ENCODE measurements around the gene RASGRP3.

Gene RASGRP3

DNA sequence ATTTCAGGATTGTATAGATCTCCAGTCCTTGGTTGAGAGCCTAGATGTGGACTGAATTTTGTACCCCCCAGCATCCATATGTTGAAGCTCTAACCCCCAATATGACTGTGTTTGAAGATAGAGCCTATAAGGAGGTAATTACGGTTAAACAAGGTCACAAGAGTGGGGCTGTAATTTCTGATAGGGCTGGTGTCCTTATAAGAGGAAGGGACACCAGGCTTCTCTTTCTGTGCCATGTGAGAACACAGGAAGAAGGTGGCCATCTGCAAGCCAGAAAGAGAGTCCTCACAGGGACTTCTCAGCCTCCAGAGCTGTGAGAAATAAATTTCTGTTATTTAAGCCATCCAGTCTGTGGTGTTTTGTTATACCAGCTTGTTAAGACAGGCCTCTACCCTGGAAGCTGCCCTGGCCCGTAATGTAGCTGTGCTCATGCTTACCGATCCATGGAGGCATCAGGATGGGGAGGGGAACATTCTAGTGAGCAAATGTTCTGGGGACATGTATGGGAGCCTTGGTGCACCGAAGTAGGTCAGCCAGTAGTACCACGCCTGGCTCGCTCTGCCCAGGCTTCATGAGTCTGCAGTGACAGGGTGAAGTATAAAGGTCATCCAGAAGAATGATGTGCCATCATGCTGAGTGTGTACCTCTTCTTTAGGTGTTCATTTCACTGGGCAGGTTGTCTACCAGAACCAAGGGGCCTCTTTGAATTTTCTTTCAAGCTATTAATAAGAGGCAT is 16.1 kb downstream of the RASGRP3 start:
- DNase-seq (ENCODE audit: low read depth): no peak

DNA sequence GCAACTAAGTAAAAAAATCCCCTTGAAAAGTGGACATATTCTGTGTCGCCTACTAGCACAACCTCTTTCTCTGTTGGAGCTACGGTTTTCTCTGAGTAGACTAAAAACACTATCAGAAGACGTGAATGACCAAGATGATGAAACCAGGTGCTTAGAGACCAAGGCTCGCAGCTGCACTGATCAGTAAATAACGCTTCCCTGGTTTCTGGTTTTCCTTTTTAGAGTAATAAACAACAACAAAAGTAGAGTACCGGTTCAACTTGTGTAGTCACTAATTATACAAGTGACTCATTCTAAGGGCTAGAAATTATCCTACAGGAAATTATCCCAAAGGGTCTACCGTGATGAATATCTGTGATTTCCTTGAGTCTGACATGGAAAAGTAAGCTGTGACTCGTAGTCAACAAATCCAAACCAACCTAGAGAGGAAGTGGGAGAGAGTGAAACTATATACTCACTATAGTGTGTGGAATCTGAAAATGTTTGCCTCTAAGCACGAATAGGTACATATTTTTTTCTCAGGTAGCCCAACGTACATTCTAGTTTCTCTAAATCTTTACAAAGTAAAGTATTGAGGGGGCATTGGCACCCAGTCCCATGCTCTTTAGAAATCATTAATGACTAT is 17.8 kb downstream of the RASGRP3 start:
- DNase-seq (ENCODE audit: low read depth): no peak

DNA sequence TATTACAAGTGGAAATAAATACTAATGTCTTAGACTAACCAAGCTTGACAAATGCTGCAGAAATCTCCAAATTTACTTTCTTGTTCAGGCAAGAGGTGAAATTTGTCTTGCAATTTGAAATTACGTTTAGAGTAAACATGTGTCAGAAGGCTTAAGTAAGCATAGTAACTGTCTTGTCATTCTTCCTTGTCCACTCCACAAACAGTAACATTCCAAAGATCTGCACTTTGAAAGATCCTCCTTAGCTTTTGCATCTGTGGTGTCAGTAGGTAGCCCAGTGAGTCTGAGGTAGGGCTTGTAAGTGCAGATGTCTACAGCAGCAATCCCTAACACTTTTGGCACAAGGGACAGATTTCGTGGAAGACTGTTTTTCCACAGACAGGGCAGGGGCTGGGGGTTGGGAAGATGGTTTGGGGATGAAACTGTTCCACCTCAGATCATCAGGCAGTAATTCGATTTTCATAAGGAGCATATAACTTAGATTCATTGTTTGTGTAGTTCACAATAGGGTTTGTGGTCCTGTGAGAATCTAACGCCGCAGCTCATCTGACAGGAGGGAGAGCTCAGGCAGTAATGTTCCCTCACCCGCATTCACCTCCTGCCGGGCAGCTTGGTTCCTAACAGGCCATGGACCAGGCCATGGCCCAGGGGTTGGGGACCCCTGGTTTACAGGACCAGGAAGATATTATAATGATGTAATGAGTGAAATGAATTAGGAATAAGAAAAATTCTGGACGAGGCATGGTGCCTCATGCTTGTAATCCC is 18.6 kb downstream of the RASGRP3 start:
- DNase-seq (ENCODE audit: low read depth): no peak

DNA sequence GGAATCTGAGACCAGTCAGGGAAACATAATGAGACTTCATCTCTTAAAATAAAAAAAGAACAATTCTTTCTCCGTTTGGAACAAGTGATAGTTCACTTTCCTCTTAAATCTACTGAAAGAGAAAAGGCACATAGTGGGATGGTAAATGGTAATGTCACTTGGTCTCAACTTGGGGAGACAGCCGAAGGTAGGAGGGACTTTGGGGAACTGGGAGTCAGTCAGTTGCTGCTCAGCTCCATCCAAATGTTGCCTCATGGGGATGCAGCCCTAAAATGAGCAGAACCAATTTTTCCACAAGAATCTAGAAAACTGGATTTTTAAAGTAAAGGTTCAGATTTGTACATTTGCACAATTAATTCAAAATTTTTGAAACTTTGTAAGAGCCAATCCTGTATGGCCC is 19.2 kb downstream of the RASGRP3 start:
- DNase-seq (ENCODE audit: low read depth): no peak

DNA sequence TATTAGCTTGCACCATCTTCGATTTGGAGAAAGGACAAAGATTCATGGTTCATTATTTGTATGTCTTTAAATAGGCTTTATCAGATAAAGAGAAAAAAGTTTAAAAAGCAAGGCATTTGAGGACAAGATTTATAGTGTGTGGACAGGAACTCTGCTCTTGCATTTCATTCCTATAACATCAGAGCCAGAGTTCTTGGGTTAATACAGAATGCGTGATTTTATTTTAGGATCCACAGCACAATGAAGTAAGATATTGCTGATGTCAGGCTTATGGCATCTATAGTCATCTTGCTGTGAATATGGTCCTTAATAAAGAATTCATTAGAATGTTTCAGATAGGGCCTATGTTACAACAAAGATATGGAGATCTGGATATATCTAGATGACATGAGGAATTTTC is 19.7 kb downstream of the RASGRP3 start:
- DNase-seq (ENCODE audit: low read depth): no peak

DNA sequence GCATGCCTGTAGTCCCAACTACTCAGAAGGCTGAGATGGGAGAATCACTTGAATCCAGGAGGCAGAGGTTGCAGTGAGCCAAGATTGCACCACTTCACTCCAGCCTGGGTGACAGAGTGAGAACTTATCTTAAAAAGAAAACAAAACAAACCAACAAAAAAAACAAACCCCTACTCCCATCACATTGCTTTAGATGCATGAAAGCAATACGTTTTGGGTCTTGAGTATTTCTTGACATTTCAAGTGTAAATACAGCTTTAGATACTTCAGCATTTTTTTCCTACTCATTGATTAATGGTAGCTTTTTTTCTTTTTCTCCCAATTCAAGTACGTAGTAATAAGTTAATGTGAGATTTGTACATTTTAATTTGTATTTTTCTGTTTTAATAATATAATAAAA is 20.3 kb downstream of the RASGRP3 start:
- DNase-seq (ENCODE audit: low read depth): no peak

DNA sequence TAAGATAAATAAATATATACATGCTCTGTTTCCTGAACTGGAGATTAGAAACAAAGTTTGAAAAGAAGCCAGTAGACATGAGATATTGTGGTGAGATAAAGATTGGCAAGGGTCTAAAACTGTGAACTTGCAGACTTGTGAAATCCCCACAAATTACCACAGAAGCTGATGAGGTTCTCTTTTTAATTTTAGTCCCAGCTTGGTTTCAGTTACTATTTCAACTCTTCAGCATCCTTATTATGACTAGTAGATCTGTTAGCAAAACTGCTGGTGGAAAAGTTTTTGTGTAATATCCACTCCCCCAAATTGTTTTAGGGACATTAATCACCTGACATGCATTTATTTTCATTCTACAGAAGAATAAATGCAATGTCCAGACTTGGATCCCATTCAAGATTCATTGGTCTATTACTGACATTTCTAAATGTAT is 20.8 kb downstream of the RASGRP3 start:
- no peak for DNase-seq (ENCODE audit: low read depth)

DNA sequence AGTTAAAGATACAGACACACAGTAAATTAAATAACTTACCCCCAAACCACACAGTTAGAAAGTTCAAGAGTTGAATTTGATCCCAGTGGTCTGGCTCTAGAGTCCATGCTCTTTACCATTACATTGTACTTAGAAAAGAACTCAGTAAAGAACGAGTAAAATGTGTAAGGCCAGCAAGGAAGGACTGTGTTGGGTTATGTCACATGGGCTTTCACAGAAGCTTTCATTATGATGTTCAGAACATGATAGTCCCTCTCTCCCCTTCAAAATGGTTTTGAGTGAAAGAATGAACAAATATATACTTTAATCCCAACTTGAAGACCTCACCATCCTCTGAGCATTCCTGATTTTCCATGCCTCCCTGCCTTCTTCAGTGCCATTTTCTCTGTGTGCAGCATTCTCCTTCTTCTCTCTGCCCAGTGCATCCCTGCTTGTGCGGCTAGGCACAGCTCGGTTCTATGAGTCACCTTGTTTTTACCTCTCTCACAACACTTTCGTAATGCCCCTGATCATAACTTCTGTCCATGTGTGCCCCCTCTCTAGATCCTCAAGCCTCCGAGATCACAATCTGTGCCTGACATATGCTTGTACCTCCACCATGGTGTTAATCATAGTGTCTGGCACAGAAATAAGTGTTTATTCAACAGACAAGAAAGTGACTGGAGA is 22.0 kb downstream of the RASGRP3 start:
- no peak for DNase-seq (ENCODE audit: low read depth)

DNA sequence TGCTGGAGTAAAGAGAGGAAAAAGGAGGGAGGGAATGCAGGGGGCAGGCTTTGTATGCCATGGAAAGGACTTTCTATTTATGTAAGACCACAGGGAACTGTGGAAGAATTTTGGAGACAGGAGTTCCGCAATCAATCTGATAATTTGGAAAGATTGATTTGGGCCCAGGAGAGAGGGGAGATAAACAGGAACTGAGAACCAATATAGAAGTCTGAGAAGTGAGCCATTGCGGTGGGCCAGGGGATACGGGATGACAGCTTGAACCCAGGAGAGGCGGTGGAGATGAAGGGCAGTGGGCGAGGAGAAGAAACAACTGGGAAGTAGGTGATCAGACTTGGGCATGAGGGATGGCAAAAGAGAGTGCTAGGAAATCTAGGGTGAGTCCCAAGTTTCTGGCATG is 23.7 kb downstream of the RASGRP3 start:
- DNase-seq (ENCODE audit: low read depth): no peak

DNA sequence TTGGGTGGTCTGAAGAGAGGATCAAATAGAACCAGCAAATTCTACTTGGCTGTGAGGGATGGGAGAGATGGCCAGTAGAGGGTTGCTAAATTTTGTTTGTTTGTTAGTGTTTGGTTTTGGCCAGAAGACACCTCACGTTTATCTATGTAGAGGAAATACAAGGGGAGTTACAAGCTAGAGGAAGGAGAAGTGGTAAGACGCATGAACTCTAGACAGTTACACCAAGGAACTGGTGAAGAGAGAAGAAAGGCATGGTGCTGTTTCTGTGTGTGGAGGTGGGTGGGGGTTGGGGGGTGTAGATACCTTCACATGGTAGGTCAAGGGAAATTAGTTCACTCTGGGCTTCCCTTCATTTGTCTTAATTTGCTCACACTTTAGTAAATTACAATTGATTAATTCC is 25.6 kb downstream of the RASGRP3 start:
- no peak for DNase-seq (ENCODE audit: low read depth)

DNA sequence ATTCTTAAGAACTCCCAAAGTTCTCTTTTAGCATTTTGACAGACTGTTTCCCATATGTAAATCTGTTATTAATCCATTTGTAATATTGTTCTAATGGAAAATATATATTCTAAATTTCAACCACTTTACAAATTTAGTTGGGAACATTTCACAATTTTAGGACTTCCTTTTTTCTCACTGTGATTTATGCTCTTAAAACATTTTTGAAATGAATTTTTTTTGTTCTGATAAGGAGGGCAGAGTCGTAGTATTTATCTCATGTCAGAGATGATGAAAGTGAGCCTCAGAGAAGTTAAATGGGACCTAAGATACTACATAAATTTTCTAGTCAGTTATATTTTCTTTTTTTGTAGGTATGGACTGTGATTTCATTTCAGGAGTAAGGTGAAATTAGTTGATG is 26.6 kb downstream of the RASGRP3 start:
- DNase-seq (ENCODE audit: low read depth): no peak

DNA sequence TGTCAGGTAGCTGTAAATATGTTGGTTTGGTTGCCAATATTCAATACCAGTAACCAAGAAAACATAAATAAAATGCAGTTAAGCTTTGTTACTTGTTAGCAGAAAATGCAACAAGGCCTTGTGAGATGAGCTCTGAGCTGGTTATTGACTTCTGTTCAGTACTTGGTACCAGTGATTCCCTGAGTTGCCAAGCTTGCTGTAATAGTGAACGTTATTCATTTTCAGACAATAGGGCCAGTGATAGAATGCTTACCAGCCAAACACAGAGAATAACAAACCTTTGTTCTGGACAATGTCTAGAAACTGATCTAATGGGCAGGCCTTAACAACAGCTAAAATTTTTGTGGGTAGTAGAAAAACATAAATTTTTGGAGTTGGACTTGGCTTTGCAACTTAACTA is 29.5 kb downstream of the RASGRP3 start:
- DNase-seq (ENCODE audit: low read depth): no peak

DNA sequence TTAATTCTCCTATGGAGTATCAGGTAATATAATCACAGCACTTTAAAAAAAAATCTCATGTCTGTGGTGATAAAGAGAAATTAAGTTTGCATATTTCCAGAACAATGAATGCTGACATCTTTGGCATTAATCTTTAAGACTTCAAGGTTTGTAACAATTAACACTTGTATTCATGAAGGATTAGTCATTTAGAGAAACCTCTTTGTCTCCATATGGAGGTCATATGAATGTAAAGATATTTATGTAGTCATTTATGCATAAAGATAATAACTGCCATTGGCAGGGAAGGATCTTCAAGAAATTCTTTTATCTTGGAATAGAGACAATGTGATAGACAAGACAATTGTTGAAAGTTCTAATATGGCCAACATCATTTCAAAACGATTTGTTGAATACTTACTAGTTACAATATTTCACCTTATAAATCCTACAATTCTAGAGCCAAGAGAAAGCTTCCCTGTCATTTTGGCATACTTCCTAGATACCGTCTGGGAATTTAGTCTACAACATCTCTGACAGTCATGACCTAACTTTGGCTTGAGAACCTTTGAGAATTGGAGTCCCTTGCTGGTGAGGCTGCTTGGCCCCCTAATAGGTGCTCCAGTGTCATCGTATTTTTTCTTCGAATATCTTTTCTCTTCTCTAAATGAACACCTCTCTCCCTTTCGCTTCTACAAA is 33.6 kb downstream of the RASGRP3 start:
- no peak for DNase-seq (ENCODE audit: low read depth)

DNA sequence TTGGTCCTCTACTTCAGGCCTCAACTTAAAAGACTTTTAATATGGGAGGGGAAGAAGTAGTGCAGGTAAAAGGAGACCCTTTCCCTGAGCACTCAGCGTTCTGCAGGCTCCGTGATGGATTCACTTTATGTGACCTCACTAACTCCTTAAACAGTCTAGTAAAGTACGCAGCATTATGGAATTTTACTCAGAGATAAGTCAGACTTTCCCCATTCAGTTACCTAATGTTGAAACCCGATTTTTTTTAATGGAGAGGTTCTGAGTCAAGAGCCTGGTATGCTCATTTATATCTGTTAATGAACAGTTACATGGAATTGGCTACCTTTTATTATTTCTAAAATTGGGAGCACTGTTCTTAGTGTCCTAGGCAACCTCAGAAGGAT is 34.1 kb downstream of the RASGRP3 start:
- DNase-seq (ENCODE audit: low read depth): no peak

DNA sequence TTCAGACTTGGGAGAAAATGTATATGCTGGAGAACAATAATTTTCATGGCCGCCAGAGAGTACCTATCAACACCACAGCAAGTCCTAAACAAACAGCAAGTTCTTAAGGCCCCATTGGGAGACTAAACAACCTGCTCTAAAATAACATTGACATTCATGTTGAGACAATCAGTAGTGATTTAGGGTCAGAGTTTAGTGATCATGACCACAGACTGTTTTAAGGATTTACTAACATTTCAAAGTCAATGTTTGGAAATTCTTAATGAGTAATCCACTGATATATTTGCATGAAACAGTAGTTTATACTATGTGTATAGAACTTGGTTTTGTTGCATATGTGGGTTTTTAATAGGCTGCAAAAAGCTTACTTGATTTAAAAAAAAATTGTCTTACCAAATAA is 34.7 kb downstream of the RASGRP3 start:
- no peak for DNase-seq (ENCODE audit: low read depth)

DNA sequence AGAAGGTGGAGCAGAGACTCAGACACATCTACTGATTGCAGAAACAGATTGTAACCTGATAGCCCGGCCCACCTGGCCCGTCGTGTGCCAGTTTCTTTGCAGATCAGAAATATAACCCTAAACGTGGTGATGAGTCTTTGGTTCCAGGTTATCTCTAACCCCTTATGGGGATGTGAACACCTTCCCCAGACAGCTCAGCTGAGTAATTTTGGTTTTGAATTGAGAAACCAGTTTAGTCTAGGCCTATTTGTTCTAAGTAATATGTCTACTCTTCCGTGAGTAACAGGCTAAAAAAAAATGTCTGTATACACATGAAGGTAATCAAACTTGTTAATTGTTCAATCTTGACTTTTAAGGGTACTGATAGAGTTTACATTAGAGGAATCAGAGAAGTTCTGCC is 35.7 kb downstream of the RASGRP3 start:
- DNase-seq (ENCODE audit: low read depth): no peak

DNA sequence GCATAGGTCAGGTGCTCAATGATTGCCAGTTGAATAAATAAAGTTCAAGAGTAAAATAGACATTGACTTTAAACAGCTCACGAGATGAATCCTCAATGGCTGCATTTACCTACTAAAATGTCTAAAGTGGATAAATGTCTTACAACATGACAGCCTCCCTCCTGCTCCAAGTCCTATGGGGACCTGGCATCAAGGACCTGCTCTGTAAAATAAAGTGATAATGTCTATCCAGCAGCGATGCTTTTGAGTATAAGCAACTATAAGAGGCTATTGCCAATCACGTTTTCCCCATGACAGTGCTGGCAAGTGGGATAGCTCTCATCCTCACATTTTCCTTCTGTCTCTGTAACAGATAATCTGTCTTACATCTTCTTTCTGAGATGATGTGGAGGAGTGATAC is 37.0 kb downstream of the RASGRP3 start:
- no peak for DNase-seq (ENCODE audit: low read depth)

DNA sequence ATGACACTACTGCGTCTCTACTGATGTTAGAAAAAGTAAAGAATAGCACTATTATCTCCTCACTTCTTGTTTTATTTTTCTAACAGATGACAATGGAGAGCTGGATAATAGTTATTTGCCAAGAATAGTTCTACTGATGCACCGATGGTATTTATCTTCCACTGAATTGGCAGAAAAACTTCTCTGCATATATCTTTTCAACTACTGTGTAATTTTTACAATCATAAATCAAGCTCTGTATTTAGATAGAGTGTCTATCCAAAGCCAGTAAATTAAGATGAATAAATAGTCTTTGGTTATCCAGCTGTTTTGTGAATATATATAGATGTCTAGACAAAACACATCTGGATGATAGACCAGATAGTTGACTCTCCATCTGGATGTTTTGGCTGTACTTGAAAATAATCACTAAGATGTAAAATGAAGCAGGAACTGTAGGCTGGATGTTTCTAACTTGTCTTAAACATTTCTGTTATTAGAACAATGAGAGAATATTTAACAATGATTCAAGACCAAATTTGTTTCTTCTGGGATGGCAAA is 40.1 kb downstream of the RASGRP3 start:
- DNase-seq (ENCODE audit: low read depth): no peak

DNA sequence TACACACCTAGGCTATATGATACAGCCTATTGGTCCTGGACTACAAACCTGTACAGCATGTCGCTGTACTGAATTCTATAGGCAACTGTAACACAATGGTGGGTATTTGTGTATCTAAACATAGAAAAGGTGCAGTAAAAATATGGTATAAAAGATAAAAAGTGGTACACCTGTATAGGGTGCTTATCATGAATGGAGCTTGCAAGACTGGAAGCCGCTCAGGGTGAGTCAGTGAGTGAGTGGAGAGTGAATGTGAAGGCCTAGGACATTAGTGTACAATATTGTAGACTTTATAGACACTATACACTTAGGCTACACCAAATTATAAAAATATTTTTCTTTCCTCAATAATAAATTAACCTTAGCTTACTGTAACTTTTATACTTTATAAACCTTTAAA is 41.8 kb downstream of the RASGRP3 start:
- no peak for DNase-seq (ENCODE audit: low read depth)

DNA sequence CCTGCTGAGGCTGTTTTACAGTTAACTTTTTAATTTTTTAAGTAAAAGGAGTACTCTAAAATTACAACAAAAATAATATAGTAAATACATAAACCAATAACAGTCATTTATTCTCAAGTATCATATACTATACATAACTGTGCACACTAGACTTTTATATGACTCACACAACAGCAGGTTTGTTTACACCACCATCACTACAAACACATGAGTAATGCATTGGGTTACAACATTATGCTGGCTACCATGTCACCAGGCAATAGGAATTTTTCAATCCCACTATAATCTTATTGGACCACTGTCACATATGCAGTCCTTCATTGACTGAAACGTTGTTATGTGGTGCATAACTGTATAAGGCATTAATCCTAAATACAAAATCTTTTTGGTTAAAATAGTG is 42.5 kb downstream of the RASGRP3 start:
- DNase-seq (ENCODE audit: low read depth): no peak

DNA sequence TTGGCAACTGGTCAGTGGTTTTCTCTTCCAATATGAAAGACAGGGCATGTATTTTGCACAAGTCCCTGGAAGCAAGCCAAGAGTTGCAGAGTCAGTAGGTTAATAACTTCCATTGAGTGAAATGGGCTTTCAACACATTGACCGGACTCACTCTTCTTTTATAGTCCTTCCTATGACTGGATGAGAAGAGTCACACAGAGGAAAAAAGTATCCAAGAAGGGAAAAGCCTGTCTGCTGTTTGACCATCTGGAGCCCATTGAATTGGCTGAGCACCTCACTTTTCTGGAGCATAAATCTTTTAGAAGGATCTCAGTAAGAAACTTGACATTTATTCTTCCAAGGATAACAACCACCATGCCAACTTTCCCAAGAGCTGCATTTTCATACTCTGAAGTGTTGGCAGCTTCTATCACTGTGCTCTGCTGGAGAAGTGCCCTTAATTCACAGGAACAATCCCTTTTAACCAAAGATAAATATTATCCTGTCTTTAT is 45.4 kb downstream of the RASGRP3 start:
- peak; percentile 94 for DNase-seq (ENCODE audit: low read depth)

DNA sequence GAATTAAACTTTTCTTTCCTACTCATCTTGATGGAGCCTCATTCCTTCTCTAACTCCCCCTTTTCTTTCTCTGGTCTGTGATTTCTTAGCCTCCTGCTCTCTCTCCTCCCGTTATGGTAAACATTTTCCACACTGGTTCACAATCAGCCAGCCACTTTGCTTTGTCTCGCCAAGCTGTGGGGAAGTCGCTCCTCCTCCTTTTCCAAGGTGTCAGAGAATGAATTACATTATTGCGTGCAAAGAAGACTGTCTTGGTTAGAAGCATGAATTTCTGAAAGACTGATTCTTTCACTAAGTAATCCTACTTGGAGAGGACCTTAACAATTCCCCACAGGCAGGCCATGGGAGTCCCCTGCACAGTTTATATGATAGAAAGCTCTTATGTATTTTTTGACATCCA is 46.1 kb downstream of the RASGRP3 start:
- no peak for DNase-seq (ENCODE audit: low read depth)
